ENCODE results near the gene PPFIA4. TPM values are rescaled to one million over a fixed set of nuclear protein-coding genes. Genes with fewer than 3 reads are reported as not detected.

Gene PPFIA4
- total and polyA plus RNA-seq, 9 of the 15 experiments (the other 6 are each of a cell fraction or from before 2014, with no cell fraction given): 0.07 to 12.0 (median 0.70) TPM

GRCh38 chr1:203006948-203007871, 19.1 kb upstream of the PPFIA4 start, which contains the start of gene TMEM183A (continued):
- TF ChIP-seq ZFP91 (CRISPR knock-in tag; IDR thresholded peaks at IDR 0.05) (no peak; the same call in 1 of the 2 replicates), NR1H2 (CRISPR knock-in tag; IDR thresholded peaks at IDR 0.05) (peak; percentile 80; the same call in 1 of the 2 replicates), TAF7 (tag; IDR thresholded peaks at IDR 0.05) (peak; percentile 34; the same call in 1 of the 2 replicates), RB1 (IDR thresholded peaks at IDR 0.05; ENCODE audit: low read depth) (peak; percentile 60; the same call in 1 of the 2 replicates), AFF4 (CRISPR knock-in tag; IDR thresholded peaks at IDR 0.05) (peak; percentile 62), CHD2 (IDR thresholded peaks at IDR 0.05; ENCODE audit: low read depth, low read length) (peak; percentile 96), ZNF695 (CRISPR knock-in tag; IDR thresholded peaks at IDR 0.05) (no peak), ARID1B (IDR thresholded peaks at IDR 0.05) (no peak), CHD7 (IDR thresholded peaks at IDR 0.05; ENCODE audit: low read depth, low read length) (no peak)
